Measurements from ENCODE around the gene AJUBA. TPM values are rescaled to one million over a fixed set of nuclear protein-coding genes. Genes with fewer than 3 reads are reported as not detected.

The AJUBA gene
- total RNA-seq, 1 donor from 2014 or later, result 7.2 TPM

DNA sequence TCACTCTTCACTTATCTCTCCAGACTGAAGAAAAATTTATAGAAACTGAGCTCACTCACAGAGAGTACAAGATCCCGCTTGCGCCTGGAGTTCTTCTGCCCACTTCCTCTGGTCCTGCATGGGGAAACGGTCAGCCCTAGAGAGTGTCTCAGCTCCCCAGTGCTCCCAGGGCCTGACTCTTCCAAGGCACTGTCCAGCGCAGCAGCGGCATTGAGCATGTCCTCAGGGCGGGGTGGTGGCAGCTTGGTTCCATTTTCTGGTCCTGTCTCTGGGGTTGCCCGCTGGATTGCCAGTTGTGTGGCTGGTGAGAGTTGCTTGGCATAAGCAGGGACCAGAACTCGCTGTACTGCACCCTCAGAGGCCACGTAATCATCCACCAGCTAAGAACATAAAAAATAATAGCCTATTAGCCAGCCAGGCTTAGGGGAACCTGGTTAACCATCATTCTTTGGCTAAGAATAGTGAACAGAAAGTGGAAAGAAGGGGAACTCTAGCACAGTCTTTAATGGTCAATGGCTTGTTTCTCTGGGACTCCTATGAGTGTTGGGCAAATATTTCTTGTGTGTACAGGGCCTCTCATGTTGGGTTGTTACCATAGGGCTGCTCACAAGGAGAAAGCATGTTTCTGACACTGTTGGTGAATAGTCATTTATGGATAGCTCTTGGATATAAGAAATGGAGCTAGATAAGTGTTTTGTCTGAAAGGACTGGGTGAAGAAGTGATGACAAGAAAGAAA is 13.7 kb upstream of the AJUBA start:
- Mint-ChIP-seq H3K27ac (ENCODE audit: unreplicated experiment) (no peak overlapping the region), H3K9me3 (ENCODE audit: unreplicated experiment) (no peaks in the 10 kb centered on the region), H3K4me3 (ENCODE audit: unreplicated experiment) (no peak overlapping the region), H3K27me3 (ENCODE audit: unreplicated experiment) (no peaks in the 10 kb centered on the region), H3K4me1 (ENCODE audit: unreplicated experiment) (peaks cover 10% of the 10 kb centered on the region), H3K36me3 (ENCODE audit: low read depth, unreplicated experiment) (no peaks in the 10 kb centered on the region)
- DNase-seq (ENCODE audit: low spot score), result no peak
- TF ChIP-seq, protein P1, sequence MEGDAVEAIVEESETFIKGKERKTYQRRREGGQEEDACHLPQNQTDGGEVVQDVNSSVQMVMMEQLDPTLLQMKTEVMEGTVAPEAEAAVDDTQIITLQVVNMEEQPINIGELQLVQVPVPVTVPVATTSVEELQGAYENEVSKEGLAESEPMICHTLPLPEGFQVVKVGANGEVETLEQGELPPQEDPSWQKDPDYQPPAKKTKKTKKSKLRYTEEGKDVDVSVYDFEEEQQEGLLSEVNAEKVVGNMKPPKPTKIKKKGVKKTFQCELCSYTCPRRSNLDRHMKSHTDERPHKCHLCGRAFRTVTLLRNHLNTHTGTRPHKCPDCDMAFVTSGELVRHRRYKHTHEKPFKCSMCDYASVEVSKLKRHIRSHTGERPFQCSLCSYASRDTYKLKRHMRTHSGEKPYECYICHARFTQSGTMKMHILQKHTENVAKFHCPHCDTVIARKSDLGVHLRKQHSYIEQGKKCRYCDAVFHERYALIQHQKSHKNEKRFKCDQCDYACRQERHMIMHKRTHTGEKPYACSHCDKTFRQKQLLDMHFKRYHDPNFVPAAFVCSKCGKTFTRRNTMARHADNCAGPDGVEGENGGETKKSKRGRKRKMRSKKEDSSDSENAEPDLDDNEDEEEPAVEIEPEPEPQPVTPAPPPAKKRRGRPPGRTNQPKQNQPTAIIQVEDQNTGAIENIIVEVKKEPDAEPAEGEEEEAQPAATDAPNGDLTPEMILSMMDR (IDR thresholded peaks at IDR 0.05; ENCODE audit: unreplicated experiment), result no peak

DNA sequence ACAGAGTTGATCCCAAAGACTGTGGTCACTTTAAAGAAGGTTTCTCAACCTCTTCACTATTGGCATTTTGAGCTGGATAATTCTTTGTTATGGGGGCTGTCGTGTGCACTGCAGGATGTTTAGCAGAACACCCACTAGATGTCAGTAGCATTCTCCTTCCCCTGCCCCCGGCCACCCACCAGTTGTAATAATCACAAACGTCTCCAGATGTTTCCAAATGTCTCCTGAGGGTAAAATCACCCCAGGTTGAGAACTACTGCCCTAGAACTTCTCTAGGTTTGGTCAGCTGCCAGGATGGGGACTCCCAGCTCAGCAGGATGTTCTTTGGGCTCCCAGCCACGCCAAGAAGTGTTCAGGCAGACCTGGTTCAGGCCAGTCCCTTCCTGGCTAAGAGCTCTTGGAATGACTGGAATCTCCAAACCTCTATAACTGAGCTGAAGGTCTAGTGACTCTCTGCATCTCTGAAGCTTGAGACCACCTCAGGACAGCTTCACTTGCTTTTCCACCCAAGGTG is 12.5 kb upstream of the AJUBA start:
- DNase-seq (ENCODE audit: low spot score), result no peak
- Mint-ChIP-seq H3K27me3 (ENCODE audit: unreplicated experiment) (no peaks in the 10 kb centered on the region), H3K27ac (ENCODE audit: unreplicated experiment) (peak overlapping the region; percentile 65), H3K4me3 (ENCODE audit: unreplicated experiment) (no peak overlapping the region), H3K4me1 (ENCODE audit: unreplicated experiment) (peaks cover 10% of the 10 kb centered on the region), H3K36me3 (ENCODE audit: low read depth, unreplicated experiment) (no peaks in the 10 kb centered on the region), H3K9me3 (ENCODE audit: unreplicated experiment) (no peaks in the 10 kb centered on the region)
- TF ChIP-seq, protein P1 (IDR thresholded peaks at IDR 0.05; ENCODE audit: unreplicated experiment), result no peak

DNA sequence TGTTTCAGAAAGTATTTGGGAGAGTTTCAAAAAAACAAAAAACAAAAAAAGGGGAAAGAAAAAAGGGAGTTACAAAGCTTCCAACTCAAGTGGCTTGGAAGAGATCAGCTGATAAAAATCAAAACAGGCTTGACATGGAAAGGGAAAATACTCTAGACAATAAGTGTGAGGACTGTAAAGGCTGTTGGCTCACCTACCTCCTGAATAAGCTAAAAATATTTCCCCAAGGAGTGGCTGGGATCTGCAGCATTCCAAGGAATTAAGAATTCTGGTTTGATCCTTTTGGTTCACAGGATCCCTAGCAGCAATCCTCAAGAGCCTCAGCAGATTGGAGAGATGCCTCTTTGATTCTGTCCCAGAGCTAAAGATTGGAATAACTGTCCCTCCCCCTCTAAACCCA is 11.2 kb upstream of the AJUBA start:
- Mint-ChIP-seq H3K4me1 (ENCODE audit: unreplicated experiment) (peaks cover 7% of the 10 kb centered on the region), H3K4me3 (ENCODE audit: unreplicated experiment) (no peak overlapping the region), H3K27me3 (ENCODE audit: unreplicated experiment) (peaks cover 2% of the 10 kb centered on the region), H3K36me3 (ENCODE audit: low read depth, unreplicated experiment) (no peaks in the 10 kb centered on the region), H3K27ac (ENCODE audit: unreplicated experiment) (no peak overlapping the region), H3K9me3 (ENCODE audit: unreplicated experiment) (no peaks in the 10 kb centered on the region)
- no peak for DNase-seq (ENCODE audit: low spot score)
- TF ChIP-seq, protein P1 (IDR thresholded peaks at IDR 0.05; ENCODE audit: unreplicated experiment), result no peak

DNA sequence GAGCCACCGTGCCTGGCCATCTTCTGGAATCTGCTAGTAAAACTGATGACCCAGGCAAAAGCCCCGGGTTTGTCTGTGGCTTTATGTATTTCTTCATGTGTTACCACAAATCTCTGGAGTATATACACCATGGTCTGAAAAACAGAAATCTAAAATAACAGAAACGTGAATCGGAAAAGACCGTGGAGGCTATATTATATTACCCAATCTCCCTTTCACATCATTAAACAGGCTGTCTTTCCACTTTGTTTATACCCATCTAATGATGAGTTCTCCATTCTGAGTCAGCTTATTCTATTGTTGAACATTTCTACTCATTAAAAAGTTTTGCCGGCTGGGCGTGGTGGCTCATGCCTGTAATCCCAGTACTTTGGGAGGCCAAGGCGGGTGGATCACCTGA is 9.5 kb upstream of the AJUBA start:
- no peak overlapping the region for H3K27ac Mint-ChIP-seq (ENCODE audit: unreplicated experiment)
- DNase-seq (ENCODE audit: low spot score), result no peak
- no peaks in the 10 kb centered on the region for H3K36me3 Mint-ChIP-seq (ENCODE audit: low read depth, unreplicated experiment)
- H3K9me3 Mint-ChIP-seq (ENCODE audit: unreplicated experiment), result no peaks in the 10 kb centered on the region
- no peak overlapping the region for H3K4me3 Mint-ChIP-seq (ENCODE audit: unreplicated experiment)
- H3K4me1 Mint-ChIP-seq (ENCODE audit: unreplicated experiment), result peaks cover 4% of the 10 kb centered on the region
- peaks cover 2% of the 10 kb centered on the region for H3K27me3 Mint-ChIP-seq (ENCODE audit: unreplicated experiment)
- TF ChIP-seq, protein P1 (IDR thresholded peaks at IDR 0.05; ENCODE audit: unreplicated experiment), result no peak

DNA sequence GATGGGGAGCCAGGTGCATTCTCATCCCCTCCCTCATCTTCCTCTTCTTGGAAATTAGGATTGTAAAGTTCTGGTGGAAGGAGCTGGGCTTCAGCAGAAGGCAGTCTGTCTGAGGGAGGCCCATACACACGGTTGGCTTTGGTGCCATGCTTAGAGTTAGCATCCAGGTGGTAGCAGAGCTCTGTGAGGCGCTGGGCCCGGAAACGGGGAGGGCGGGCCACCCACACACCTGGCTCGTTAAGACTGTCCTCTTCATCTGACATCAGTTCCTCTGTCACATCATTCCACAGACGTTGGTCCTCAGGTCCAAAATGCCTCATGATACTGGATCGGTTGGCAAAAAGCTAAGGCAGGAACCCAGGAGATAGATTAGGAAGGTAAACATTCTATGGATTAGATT is 4.9 kb upstream of the AJUBA start:
- Mint-ChIP-seq H3K36me3 (ENCODE audit: low read depth, unreplicated experiment) (no peaks in the 10 kb centered on the region), H3K27me3 (ENCODE audit: unreplicated experiment) (peaks cover 5% of the 10 kb centered on the region), H3K27ac (ENCODE audit: unreplicated experiment) (no peak overlapping the region), H3K9me3 (ENCODE audit: unreplicated experiment) (no peaks in the 10 kb centered on the region), H3K4me3 (ENCODE audit: unreplicated experiment) (no peak overlapping the region), H3K4me1 (ENCODE audit: unreplicated experiment) (no peaks in the 10 kb centered on the region)
- no peak for DNase-seq (ENCODE audit: low spot score)
- TF ChIP-seq, protein P1 (IDR thresholded peaks at IDR 0.05; ENCODE audit: unreplicated experiment), result no peak

Data from endothelial cell (in vitro differentiated cells).